Stimulated activated CD4-positive, alpha-beta T cell treated with anti-CD3 and anti-CD28 coated beads, TNF-alpha, amount 100 ng/mL, for 4 hours (primary cell): ENCODE results near the gene SASH1.

ENCODE experiments used
- DNase-seq, 3 experiments: peaks; one replicate each; pipeline ENCODE4 v3.0.0-alpha.2; 2020; ENCODE audit warnings: low read depth in 3 of 3

SASH1 gene

GRCh38 chr6:148404456-148405054 lies 61.9 kb downstream of the SASH1 start:
- no peak for DNase-seq

GRCh38 chr6:148405894-148406293 lies 63.3 kb downstream of the SASH1 start:
- DNase-seq = no peak

- DNase-seq = no peak
Measured at GRCh38 chr6:148406579-148407371, 64.1 kb downstream of the SASH1 start.

GRCh38 chr6:148407372-148407771 lies 64.7 kb downstream of the SASH1 start:
- DNase-seq = no peak

- no peak for DNase-seq
Measured at GRCh38 chr6:148413321-148414091, 70.9 kb downstream of the SASH1 start.

GRCh38 chr6:148414092-148414489 lies 71.5 kb downstream of the SASH1 start:
- DNase-seq = no peak

- no peak for DNase-seq
Measured at GRCh38 chr6:148414836-148415235, 72.2 kb downstream of the SASH1 start.

- no peak for DNase-seq
Measured at GRCh38 chr6:148415511-148416260, 73.0 kb downstream of the SASH1 start.

GRCh38 chr6:148416330-148416965 lies 73.8 kb downstream of the SASH1 start:
- DNase-seq = no peak

- no peak for DNase-seq
Measured at GRCh38 chr6:148417045-148417444, 74.4 kb downstream of the SASH1 start.

GRCh38 chr6:148419430-148419829 lies 76.8 kb downstream of the SASH1 start:
- DNase-seq = no peak

GRCh38 chr6:148422085-148422484 lies 79.4 kb downstream of the SASH1 start:
- no peak for DNase-seq

GRCh38 chr6:148423133-148423532 lies 80.5 kb downstream of the SASH1 start:
- DNase-seq = no peak

GRCh38 chr6:148423601-148424270 lies 81.1 kb downstream of the SASH1 start:
- DNase-seq = no peak

- DNase-seq = no peak
Measured at GRCh38 chr6:148425443-148425842, 82.8 kb downstream of the SASH1 start.

GRCh38 chr6:148426317-148426977 lies 83.8 kb downstream of the SASH1 start:
- DNase-seq = no peak

GRCh38 chr6:148427333-148427732 lies 84.7 kb downstream of the SASH1 start:
- DNase-seq = no peak

- DNase-seq = no peak
Measured at GRCh38 chr6:148429423-148429822, 86.8 kb downstream of the SASH1 start.

- no peak for DNase-seq
Measured at GRCh38 chr6:148430897-148431296, 88.3 kb downstream of the SASH1 start.

GRCh38 chr6:148431413-148431812 lies 88.8 kb downstream of the SASH1 start:
- DNase-seq = no peak
